Hepatocyte (in vitro differentiated cells): ENCODE data around the gene ANKRD40. TPM values are rescaled to one million over a fixed set of nuclear protein-coding genes. Genes with fewer than 3 reads are reported as not detected.

Source experiments
- DNase-seq: peaks from one replicate; pipeline ENCODE4 v3.0.0-alpha.2; 2016; ENCODE audit warnings: low spot score
- H2AFZ ChIP-seq: fragments of 200-600 bp; sonication (generic); 2 replicates; pipeline ENCODE4 v1.6.0; 2016; ENCODE audit warnings: antibody characterized with exemption, mild to moderate bottlenecking
- H3K27ac ChIP-seq: fragments of 200-600 bp; sonication (generic); 2 replicates; pipeline ENCODE4 v1.5.1; 2016; ENCODE audit warnings: mild to moderate bottlenecking
- H3K27me3 ChIP-seq: fragments of 200-600 bp; sonication (generic); 2 replicates; pipeline ENCODE4 v1.6.1; 2016
- H3K36me3 ChIP-seq: fragments of 200-600 bp; sonication (generic); replicated peaks from 2 replicates; pipeline ENCODE4 v1.5.1; 2016; ENCODE audit warnings: low read depth; ENCODE audit not compliant: insufficient read depth
- H3K4me1 ChIP-seq: fragments of 200-600 bp; sonication (generic); 2 replicates; pipeline ENCODE4 v1.5.1; 2016; ENCODE audit warnings: mild to moderate bottlenecking, moderate library complexity; ENCODE audit not compliant: insufficient read depth
- H3K4me2 ChIP-seq: fragments of 200-600 bp; sonication (generic); 2 replicates; pipeline ENCODE4 v1.6.0; 2016
- H3K4me3 ChIP-seq: fragments of 200-600 bp; sonication (generic); 2 replicates; pipeline ENCODE4 v1.5.1; 2016; ENCODE audit warnings: mild to moderate bottlenecking
- H3K79me2 ChIP-seq: fragments of 200-600 bp; sonication (generic); 2 replicates; pipeline ENCODE4 v1.6.0; 2017; ENCODE audit warnings: mild to moderate bottlenecking
- H3K9me2 ChIP-seq: fragments of 200-600 bp; sonication (generic); replicated peaks from 2 replicates; pipeline ENCODE4 v1.6.0; 2017; ENCODE audit warnings: mild to moderate bottlenecking; ENCODE audit not compliant: insufficient read depth
- H3K9me3 ChIP-seq: fragments of 200-600 bp; sonication (generic); 2 replicates; pipeline ENCODE4 v1.5.1; 2016; ENCODE audit warnings: low read depth, mild to moderate bottlenecking
- H4K20me1 ChIP-seq: fragments of 200-600 bp; sonication (generic); 2 replicates; pipeline ENCODE4 v1.6.0; 2016; ENCODE audit warnings: mild to moderate bottlenecking; ENCODE audit not compliant: insufficient read depth, poor library complexity, severe bottlenecking
- CTCF ChIP-seq: fragments of 200-600 bp; sonication (generic); IDR thresholded peaks from 2 replicates; pipeline ENCODE4 v1.5.1; 2016; ENCODE audit warnings: antibody characterized with exemption, mild to moderate bottlenecking; ENCODE audit not compliant: poor library complexity
- EZH2 ChIP-seq: fragments of 200-600 bp; sonication (generic); IDR thresholded peaks from 2 replicates; pipeline ENCODE4 v1.6.1; 2016; ENCODE audit warnings: antibody characterized with exemption, mild to moderate bottlenecking, borderline replicate concordance
- EZH2phosphoT487 ChIP-seq: fragments of 200-600 bp; sonication (generic); IDR thresholded peaks from one replicate; pipeline ENCODE4 v1.6.1; 2018; ENCODE audit warnings: antibody characterized with exemption, mild to moderate bottlenecking, low read depth, moderate library complexity; ENCODE audit not compliant: unreplicated experiment, severe bottlenecking
- WGBS: methylation state at CpG from one replicate; pipeline ENCODE4 v1.1.6; 2016; ENCODE audit warnings: low lambda C conversion rate; ENCODE audit errors: missing lambda C conversion rate; 5-methylcytosine and 5-hydroxymethylcytosine counted together
- polyA plus RNA-seq: library from polyadenylated mRNA; unstranded; fragments of >200 nt; fragmentation: Nextera tagmentation; extraction: Ambion mirVana; gene quantifications from 2 replicates; pipeline ENCODE4 v1.2.1, GENCODE V29; 2016
- total RNA-seq: library from RNA; depleted of rRNA; stranded (reverse); fragments of >200 nt; gene quantifications from 2 replicates; pipeline ENCODE4 v1.2.3, GENCODE V29; 2014

The ANKRD40 gene
- total and polyA plus RNA-seq, 2 experiments from 2014 or later: 10.3 to 28.1 TPM

GRCh38 chr17:50683434-50684287 lies 24.1 kb downstream of the ANKRD40 start:
- Histone ChIP-seq H3K9me2 (no peaks in the 10 kb centered on the region), H3K4me1 (peaks cover 40% of the 10 kb centered on the region), H4K20me1 (no peaks in the 10 kb centered on the region), H3K27me3 (no peaks in the 10 kb centered on the region), H3K36me3 (no peaks in the 10 kb centered on the region), H3K4me2 (no peak overlapping the region), H3K9me3 (no peaks in the 10 kb centered on the region), H3K27ac (peak overlapping the region; percentile 99), H3K4me3 (no peak overlapping the region), H2AFZ (no peak overlapping the region), H3K79me2 (no peaks in the 10 kb centered on the region)
- TF ChIP-seq CTCF: no peak
- TF ChIP-seq EZH2phosphoT487: no peak
- TF ChIP-seq EZH2: no peak
- no peak for DNase-seq
- WGBS: 94% methylated on average over 28 of the region's 28 CpGs

- no peaks in the 10 kb centered on the region for H4K20me1 ChIP-seq
- H3K4me1 ChIP-seq: peaks cover 38% of the 10 kb centered on the region
- no peaks in the 10 kb centered on the region for H3K79me2 ChIP-seq
- no peak overlapping the region for H2AFZ ChIP-seq
- no peaks in the 10 kb centered on the region for H3K9me3 ChIP-seq
- no peaks in the 10 kb centered on the region for H3K9me2 ChIP-seq
- H3K27me3 ChIP-seq: no peaks in the 10 kb centered on the region
- no peaks in the 10 kb centered on the region for H3K36me3 ChIP-seq
- no peak for DNase-seq
- TF ChIP-seq EZH2: no peak
- 98% methylated on average over 3 of the region's 3 CpGs for WGBS
- H3K4me3 ChIP-seq: no peak overlapping the region
- H3K4me2 ChIP-seq: no peak overlapping the region
- peak overlapping the region; percentile 99 for H3K27ac ChIP-seq
Measured at GRCh38 chr17:50682938-50683337, 24.8 kb downstream of the ANKRD40 start.

- 90% methylated on average over 3 of the region's 3 CpGs for WGBS
- H2AFZ ChIP-seq: no peak overlapping the region
- H3K4me2 ChIP-seq: no peak overlapping the region
- H3K9me3 ChIP-seq: no peaks in the 10 kb centered on the region
- H3K79me2 ChIP-seq: no peaks in the 10 kb centered on the region
- H3K36me3 ChIP-seq: no peaks in the 10 kb centered on the region
- peaks cover 33% of the 10 kb centered on the region for H3K4me1 ChIP-seq
- H4K20me1 ChIP-seq: no peaks in the 10 kb centered on the region
- TF ChIP-seq EZH2 (no peak), CTCF (no peak), EZH2phosphoT487 (no peak)
- H3K4me3 ChIP-seq: no peak overlapping the region
- H3K27ac ChIP-seq: peak overlapping the region; percentile 99
- no peak for DNase-seq
- no peaks in the 10 kb centered on the region for H3K9me2 ChIP-seq
- H3K27me3 ChIP-seq: no peaks in the 10 kb centered on the region
Measured at GRCh38 chr17:50682441-50682840, 25.3 kb downstream of the ANKRD40 start.
